ENCODE measurements around the gene PLK3. TPM values are rescaled to one million over a fixed set of nuclear protein-coding genes. Genes with fewer than 3 reads are reported as not detected.
A peak's percentile ranks its signal among the peaks of the same experiment; 100 is the strongest.
"Not testable (repeated sequence)": the region's sequence is repeated elsewhere in the genome, so short reads cannot be mapped to it uniquely, and the experiment has no call there.

PLK3 gene
- total and polyA plus RNA-seq, 9 donors = 4.2 to 68.6 (median 17.5) TPM

DNA sequence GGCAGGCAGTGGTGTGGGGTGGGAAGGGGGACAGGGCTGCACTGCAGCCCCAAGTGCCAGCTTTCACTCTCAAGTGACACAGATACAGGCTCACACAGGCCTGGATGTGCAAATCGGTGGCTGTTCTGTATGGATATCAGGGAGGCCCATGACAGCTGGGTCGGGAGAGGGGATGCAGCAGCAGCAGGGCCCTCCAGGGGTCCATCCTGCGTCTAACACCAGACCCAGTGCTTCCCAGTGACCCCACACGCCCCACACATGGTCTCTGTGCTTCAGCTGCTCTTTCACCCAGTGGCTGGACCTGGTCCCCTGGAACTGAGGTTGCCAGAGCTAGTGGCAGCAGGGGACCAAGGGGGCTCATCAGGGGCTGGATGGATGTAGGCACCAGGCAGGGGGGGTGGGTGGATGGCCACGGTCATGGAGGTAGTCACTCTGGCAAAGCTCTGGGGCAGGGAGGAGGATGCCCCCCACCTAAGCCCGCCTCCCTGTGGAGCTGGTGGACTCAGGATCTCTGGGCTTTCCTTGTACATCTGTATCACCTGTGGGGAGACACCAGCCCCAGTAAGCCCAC lies 22.0 kb downstream of the PLK3 start:
- H3K4me3 ChIP-seq = no peak overlapping the region
- 65 to 87% (median 82%) methylated on average over 6 of the region's 6 CpGs for WGBS, 3 donors
- peak in 2 of 5 donors; percentile 25 to 39 for DNase-seq
- intact Hi-C loops (cut with DNase I) = loop anchor here in 1 of 4 donors (5.0 kb wide), 1 partner anchor 35 kb away; the partner anchor contains the start of gene BEST4
- no peaks in the 10 kb centered on the region for H3K27me3 ChIP-seq
- TF ChIP-seq EP300 (IDR thresholded peaks at IDR 0.05) = no peak
- no peak overlapping the region for H3K27ac ChIP-seq
- no peaks in the 10 kb centered on the region for H3K9me3 ChIP-seq
- peaks cover 3% of the 10 kb centered on the region for H3K4me1 ChIP-seq (ENCODE audit: insufficient read depth)
- H3K36me3 ChIP-seq = no peaks in the 10 kb centered on the region

DNA sequence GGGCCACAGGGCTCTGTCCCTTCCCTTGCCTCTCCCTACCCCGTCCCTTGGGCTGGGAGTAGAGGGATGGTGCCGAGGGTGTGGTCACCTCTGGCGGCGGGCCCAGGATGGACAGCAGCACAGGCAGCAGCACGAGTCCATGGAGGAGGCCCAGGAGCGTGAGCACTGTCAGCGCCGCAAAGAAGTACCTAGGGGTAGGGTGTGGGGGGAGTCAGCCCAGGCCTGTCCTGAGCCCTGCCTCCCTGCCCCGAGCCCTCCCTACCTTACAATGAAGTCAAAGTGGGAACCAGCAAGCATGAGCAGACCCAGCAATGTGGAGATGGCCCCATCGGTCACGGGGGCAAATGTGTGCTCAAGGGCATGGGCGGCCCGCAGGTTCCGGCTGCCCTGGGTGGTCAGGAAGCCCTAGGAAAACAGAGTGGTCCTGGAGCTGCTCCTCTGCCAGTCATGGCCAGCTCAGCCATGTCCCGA lies 22.8 kb downstream of the PLK3 start:
- H3K27me3 ChIP-seq = no peaks in the 10 kb centered on the region
- no peaks in the 10 kb centered on the region for H3K36me3 ChIP-seq
- H3K9me3 ChIP-seq = no peaks in the 10 kb centered on the region
- TF ChIP-seq POLR2A (IDR thresholded peaks at IDR 0.05) (no peak), EP300 (IDR thresholded peaks at IDR 0.05) (no peak)
- TF ChIP-seq, protein P1, sequence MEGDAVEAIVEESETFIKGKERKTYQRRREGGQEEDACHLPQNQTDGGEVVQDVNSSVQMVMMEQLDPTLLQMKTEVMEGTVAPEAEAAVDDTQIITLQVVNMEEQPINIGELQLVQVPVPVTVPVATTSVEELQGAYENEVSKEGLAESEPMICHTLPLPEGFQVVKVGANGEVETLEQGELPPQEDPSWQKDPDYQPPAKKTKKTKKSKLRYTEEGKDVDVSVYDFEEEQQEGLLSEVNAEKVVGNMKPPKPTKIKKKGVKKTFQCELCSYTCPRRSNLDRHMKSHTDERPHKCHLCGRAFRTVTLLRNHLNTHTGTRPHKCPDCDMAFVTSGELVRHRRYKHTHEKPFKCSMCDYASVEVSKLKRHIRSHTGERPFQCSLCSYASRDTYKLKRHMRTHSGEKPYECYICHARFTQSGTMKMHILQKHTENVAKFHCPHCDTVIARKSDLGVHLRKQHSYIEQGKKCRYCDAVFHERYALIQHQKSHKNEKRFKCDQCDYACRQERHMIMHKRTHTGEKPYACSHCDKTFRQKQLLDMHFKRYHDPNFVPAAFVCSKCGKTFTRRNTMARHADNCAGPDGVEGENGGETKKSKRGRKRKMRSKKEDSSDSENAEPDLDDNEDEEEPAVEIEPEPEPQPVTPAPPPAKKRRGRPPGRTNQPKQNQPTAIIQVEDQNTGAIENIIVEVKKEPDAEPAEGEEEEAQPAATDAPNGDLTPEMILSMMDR (IDR thresholded peaks at IDR 0.05) = no peak
- peaks cover 3% of the 10 kb centered on the region for H3K4me1 ChIP-seq (ENCODE audit: insufficient read depth)
- intact Hi-C loops (cut with DNase I) = loop anchor here in 1 of 4 donors (5.0 kb wide), 1 partner anchor 36 kb away; the partner anchor contains the start of gene BEST4
- no peak overlapping the region for H3K4me3 ChIP-seq
- WGBS, 3 donors = 65 to 73% (median 73%) methylated on average over 15 of the region's 15 CpGs
- H3K27ac ChIP-seq = no peak overlapping the region
- peak in 3 of 5 donors; percentile 36 to 55 (median 44) for DNase-seq

DNA sequence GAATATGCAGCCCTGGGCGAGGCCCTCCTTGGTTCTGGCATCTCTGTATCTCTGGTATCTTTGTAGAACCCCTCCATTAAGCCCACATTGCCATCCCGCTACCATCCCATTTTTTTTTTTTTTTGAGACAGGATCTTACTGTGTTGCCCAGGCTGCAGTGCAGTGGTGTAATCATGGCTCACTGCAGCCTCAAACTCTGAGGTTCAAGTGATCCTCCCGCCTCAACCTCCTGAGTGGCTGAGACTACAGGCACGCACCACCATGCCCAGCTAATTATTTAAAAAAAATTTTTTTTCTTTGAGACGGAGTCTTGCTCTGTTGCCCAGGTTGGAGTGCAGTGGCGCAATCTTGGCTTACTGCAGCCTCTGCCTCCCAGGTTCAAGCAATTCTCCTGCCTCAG lies 24.2 kb downstream of the PLK3 start:
- peak in 2 of 5 donors; percentile 4 to 18 for DNase-seq
- 92 to 95% (median 94%) methylated on average over 6 of the region's 6 CpGs for WGBS, 3 donors
- not testable (repeated sequence) for H3K4me3 ChIP-seq; H3K27ac ChIP-seq; H3K9me3 ChIP-seq; H3K27me3 ChIP-seq; H3K4me1 ChIP-seq (ENCODE audit: insufficient read depth); H3K36me3 ChIP-seq
- intact Hi-C loops (cut with DNase I) = loop anchor here in 1 of 4 donors (5.0 kb wide), 1 partner anchor 37 kb away; the partner anchor contains the start of gene BEST4

DNA sequence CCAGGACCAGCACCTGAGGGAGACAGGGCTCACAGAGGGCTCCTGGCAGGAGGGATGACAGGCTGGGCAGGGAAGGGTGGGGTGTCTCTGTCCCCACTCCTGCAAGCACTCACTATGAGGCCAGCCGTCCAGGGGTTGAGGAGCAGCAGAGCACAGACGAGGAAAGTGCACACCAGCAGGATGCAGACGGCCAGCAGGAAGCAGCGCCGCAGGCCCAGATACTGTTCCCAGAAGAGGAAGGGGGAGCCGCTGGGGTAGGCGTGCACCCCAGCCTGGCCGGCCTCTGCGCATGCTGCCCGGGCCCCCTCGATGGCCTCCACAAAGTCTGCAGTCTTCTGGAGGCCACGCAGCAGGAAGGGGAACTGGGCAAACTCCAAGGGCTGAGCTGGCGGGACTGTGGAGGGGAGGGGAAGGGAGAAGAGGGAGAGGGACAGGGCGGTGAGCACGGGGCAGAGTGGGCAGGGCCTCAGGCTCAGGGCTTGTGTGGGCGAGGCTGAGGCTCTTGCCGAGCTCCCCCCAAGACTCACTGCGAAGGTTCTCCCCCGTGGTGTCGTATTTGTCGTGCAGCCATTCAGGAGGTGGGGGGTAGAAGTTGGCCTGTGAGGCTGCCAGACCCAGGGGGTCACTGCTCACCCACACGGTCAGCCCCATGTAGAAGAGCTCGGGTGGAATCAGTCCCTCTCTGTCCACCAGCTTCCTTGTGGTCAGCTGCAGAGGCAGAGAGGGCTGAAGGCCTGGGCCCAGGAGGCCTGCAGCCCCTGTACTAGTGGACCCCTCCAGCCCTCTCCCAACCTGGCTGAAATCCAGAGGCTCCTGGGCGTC lies 26.4 kb downstream of the PLK3 start:
- H3K9me3 ChIP-seq = no peaks in the 10 kb centered on the region
- intact Hi-C loops (cut with DNase I) = no loop called here
- no peaks in the 10 kb centered on the region for H3K36me3 ChIP-seq
- peak overlapping the region; percentile 15 to 19 for H3K27ac ChIP-seq
- 50 to 64% (median 57%) methylated on average over 24 of the region's 24 CpGs for WGBS, 3 donors
- no peak overlapping the region for H3K4me3 ChIP-seq
- no peaks in the 10 kb centered on the region for H3K4me1 ChIP-seq (ENCODE audit: insufficient read depth)
- TF ChIP-seq, protein P1 (IDR thresholded peaks at IDR 0.05) = no peak
- TF ChIP-seq EP300 (IDR thresholded peaks at IDR 0.05) (no peak), POLR2A (IDR thresholded peaks at IDR 0.05) (no peak)
- no peaks in the 10 kb centered on the region for H3K27me3 ChIP-seq
- DNase-seq = peak in 3 of 5 donors; percentile 33 to 54 (median 49)

DNA sequence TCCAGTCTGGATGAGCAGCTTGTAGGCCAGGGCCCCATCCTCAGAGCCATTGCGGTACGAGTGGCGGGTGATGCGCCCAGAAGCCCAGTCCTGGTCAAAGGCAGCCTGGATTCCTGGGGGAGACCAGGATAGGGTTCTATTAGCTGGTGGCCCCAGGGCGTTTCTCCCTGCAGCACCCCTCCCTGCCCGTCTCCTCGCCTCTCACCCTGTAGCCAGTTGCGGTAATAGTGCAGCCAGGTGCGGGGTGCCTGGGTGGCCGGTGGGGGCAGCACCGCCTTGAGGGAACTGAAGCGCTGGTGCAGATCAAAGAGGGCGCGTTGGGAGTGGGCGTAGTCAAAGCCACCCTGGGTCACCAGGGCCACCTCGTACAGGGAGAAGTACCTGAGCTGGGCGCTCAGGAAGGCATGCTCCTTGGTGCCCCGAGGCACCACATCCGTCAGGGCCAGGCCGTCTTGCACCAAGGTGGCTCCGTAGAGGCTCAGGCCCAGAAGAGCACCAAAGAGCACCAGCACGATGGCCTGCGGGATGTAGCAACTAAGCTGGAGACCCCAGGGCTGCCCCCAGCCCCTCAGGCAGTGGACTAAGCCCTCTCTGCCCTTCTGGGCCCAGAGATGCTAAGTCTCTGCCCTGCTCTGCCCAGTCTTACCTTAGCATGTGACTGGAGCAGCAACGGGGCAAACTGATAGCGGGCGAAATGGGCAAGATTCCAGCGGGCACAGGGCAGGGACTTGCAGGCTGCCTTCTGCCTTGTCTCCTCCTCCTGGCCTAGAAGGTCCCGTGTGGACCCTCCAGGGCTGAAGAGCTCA lies 27.2 kb downstream of the PLK3 start:
- Histone ChIP-seq H3K9me3 (no peaks in the 10 kb centered on the region), H3K36me3 (no peaks in the 10 kb centered on the region), H3K27me3 (no peaks in the 10 kb centered on the region), H3K4me1 (ENCODE audit: insufficient read depth) (no peaks in the 10 kb centered on the region), H3K27ac (peak overlapping the region in 1 of 2 donors; percentile 15), H3K4me3 (no peak overlapping the region)
- TF ChIP-seq, protein P1 (IDR thresholded peaks at IDR 0.05) = no peak
- TF ChIP-seq EP300 (IDR thresholded peaks at IDR 0.05) (no peak), POLR2A (IDR thresholded peaks at IDR 0.05) (no peak)
- intact Hi-C loops (cut with DNase I) = no loop called here
- DNase-seq = peak in 2 of 5 donors; percentile 40 to 44
- WGBS, 3 donors = 83 to 88% (median 85%) methylated on average over 28 of the region's 28 CpGs
